Naive thymus-derived CD4-positive, alpha-beta T cell (primary cell): ENCODE data around the gene ACBD6. TPM values are rescaled to one million over a fixed set of nuclear protein-coding genes. Genes with fewer than 3 reads are reported as not detected.

Experiments used
- ATAC-seq: fragments of 150-1000 bp; cut with Tn5 transposase; 2 replicates; pipeline ENCODE4 v1.10.0; 2021; ENCODE audit warnings: mild to moderate bottlenecking, moderate library complexity
- CTCF ChIA-PET: fragments of 350-600 bp; sonication (Branson Sonifier 250); formaldehyde crosslinking; loops from one replicate; lab custom pipeline; 2021; ENCODE audit warnings: antibody characterized with exemption; lab: Charles Lee
- POLR2A ChIA-PET: fragments of 350-600 bp; sonication (Branson Sonifier 250); formaldehyde crosslinking; loops from one replicate; lab custom pipeline; 2021; ENCODE audit warnings: antibody characterized with exemption, inconsistent platforms; lab: Charles Lee
- DNase-seq, 9 donors: peaks; one replicate each; pipeline versions ENCODE4 v3.0.0 to v3.0.0-alpha.2; 2020 to 2022; ENCODE audit warnings: mixed read lengths in 1 of 9
- H3K27ac ChIP-seq: one replicate; pipeline ENCODE4 v1.7.0; 2013; ENCODE audit warnings: mild to moderate bottlenecking, low read depth, low read length, moderate library complexity
- H3K27me3 ChIP-seq, 2 donors: one replicate each; pipeline ENCODE4 v1.7.0; 2013; ENCODE audit warnings: low read length in 2 of 2, mild to moderate bottlenecking in 2 of 2, moderate library complexity in 2 of 2; ENCODE audit not compliant: control insufficient read depth in 2 of 2, insufficient read depth in 2 of 2
- H3K36me3 ChIP-seq, 3 experiments: 1 replicate in 2 of 3; 2 replicates in 1 of 3; pipeline ENCODE4 v1.7.0; 2013; ENCODE audit warnings: low read length in 3 of 3, mild to moderate bottlenecking in 3 of 3, moderate library complexity in 1 of 3; ENCODE audit not compliant: insufficient read depth in 3 of 3, control insufficient read depth in 2 of 3
- H3K4me1 ChIP-seq, 2 donors: one replicate each; pipeline ENCODE4 v1.7.0; 2013; ENCODE audit warnings: low read length in 2 of 2, mild to moderate bottlenecking in 2 of 2, moderate library complexity in 1 of 2; ENCODE audit not compliant: control insufficient read depth in 2 of 2, insufficient read depth in 2 of 2
- H3K4me3 ChIP-seq: 2 replicates; pipeline ENCODE4 v1.7.0; 2013; ENCODE audit warnings: mild to moderate bottlenecking, low read length
- H3K9me3 ChIP-seq, 3 experiments: 1 replicate in 2 of 3; 2 replicates in 1 of 3; pipeline ENCODE4 v1.7.0; 2013; ENCODE audit warnings: low read length in 3 of 3; ENCODE audit not compliant: control insufficient read depth in 2 of 3
- H3K27ac Mint-ChIP-seq, 9 donors: one replicate each; pipeline ENCODE4 v1.8.0; 2020 to 2022; ENCODE audit warnings: mixed read lengths in 9 of 9, mild to moderate bottlenecking in 8 of 9, moderate library complexity in 5 of 9, inconsistent platforms in 2 of 9
- H3K27me3 Mint-ChIP-seq, 5 donors: one replicate each; pipeline ENCODE4 v1.8.0; 2021 to 2022; ENCODE audit warnings: mixed read lengths in 5 of 5, mild to moderate bottlenecking in 1 of 5
- H3K36me3 Mint-ChIP-seq, 5 donors: one replicate each; pipeline ENCODE4 v1.8.0; 2020 to 2022; ENCODE audit warnings: mixed read lengths in 5 of 5, mild to moderate bottlenecking in 3 of 5, inconsistent platforms in 1 of 5
- H3K4me1 Mint-ChIP-seq, 7 donors: one replicate each; pipeline ENCODE4 v1.8.0; 2020 to 2022; ENCODE audit warnings: mixed read lengths in 7 of 7, mild to moderate bottlenecking in 3 of 7, inconsistent platforms in 1 of 7
- H3K4me3 Mint-ChIP-seq, 10 donors: one replicate each; pipeline ENCODE4 v1.8.0; 2020 to 2022; ENCODE audit warnings: mild to moderate bottlenecking in 10 of 10, mixed read lengths in 10 of 10, moderate library complexity in 6 of 10, inconsistent platforms in 2 of 10
- H3K9me3 Mint-ChIP-seq, 11 donors: one replicate each; pipeline ENCODE4 v1.8.0; 2020 to 2022; ENCODE audit warnings: mixed read lengths in 11 of 11, mild to moderate bottlenecking in 4 of 11, inconsistent platforms in 1 of 11, moderate library complexity in 1 of 11
- intact Hi-C, 2 donors: fragments of 100-400 bp; cut with micrococcal nuclease; formaldehyde crosslinking; loops; one replicate each; pipeline ENCODE4 v1.15.1; 2023
- polyA plus RNA-seq, 2 donors: library from polyadenylated mRNA; unstranded; fragments of 300-500 nt; fragmentation: Illumina TruSeq; gene quantifications; one replicate each; pipeline ENCODE4 v1.2.3, GENCODE V29; 2021
- total RNA-seq, 6 experiments: library from RNA in 5 of 6; stranded (reverse) in 5 of 6; gene quantifications; 1 replicate in 5 of 6; 2 replicates in 1 of 6; pipeline ENCODE4 v1.2.3 and lab custom pipeline; 2021 to 2026

ACBD6 gene
- total and polyA plus RNA-seq, 7 experiments from 2014 or later = 44.2 to 75.7 (median 47.3) TPM

- ATAC-seq (no peak), DNase-seq (no peak)
- CTCF ChIA-PET = no interaction called here
- intact Hi-C loops = no loop called here
- H3K4me3 ChIP-seq = no peak overlapping the region
- no peak overlapping the region for H3K4me3 Mint-ChIP-seq
- no peaks in the 10 kb centered on the region for H3K4me1 ChIP-seq
- H3K9me3 ChIP-seq = no peaks in the 10 kb centered on the region
- POLR2A ChIA-PET = no interaction called here
- peaks cover 0 to 19% (median 0%) of the 10 kb centered on the region in 3 experiments for H3K36me3 ChIP-seq
- H3K9me3 Mint-ChIP-seq = no peaks in the 10 kb centered on the region
- H3K36me3 Mint-ChIP-seq = peaks cover 14 to 62% (median 54%) of the 10 kb centered on the region in 5 donors
- no peak overlapping the region for H3K27ac ChIP-seq
- H3K27ac Mint-ChIP-seq = no peak overlapping the region
- H3K27me3 Mint-ChIP-seq = no peaks in the 10 kb centered on the region
- no peaks in the 10 kb centered on the region for H3K27me3 ChIP-seq
- H3K4me1 Mint-ChIP-seq = peaks cover 0 to 11% (median 7%) of the 10 kb centered on the region in 7 donors
Measured at GRCh38 chr1:180407051-180407450, 95.3 kb downstream of the ACBD6 start.

GRCh38 chr1:180402551-180402950, 99.8 kb downstream of the ACBD6 start:
- Histone ChIP-seq H3K36me3 (no peaks in the 10 kb centered on the region), H3K9me3 (no peaks in the 10 kb centered on the region), H3K27me3 (no peaks in the 10 kb centered on the region), H3K4me1 (no peaks in the 10 kb centered on the region), H3K4me3 (no peak overlapping the region), H3K27ac (no peak overlapping the region)
- DNase-seq = no peak
- Mint-ChIP-seq H3K27ac (no peak overlapping the region), H3K9me3 (peaks cover 0 to 4% (median 0%) of the 10 kb centered on the region in 11 donors), H3K27me3 (no peaks in the 10 kb centered on the region), H3K4me3 (no peak overlapping the region), H3K4me1 (peaks cover 0 to 20% (median 5%) of the 10 kb centered on the region in 7 donors), H3K36me3 (peaks cover 3 to 61% (median 38%) of the 10 kb centered on the region in 5 donors)
- ChIA-PET POLR2A (interaction anchor here (0.7 kb wide), 1 partner anchor 438 kb away, joined by 3 read pairs; no protein-coding TSS in a partner anchor), CTCF (interaction anchor here (0.6 kb wide), 1 partner anchor 1474 kb away, joined by 3 read pairs; no protein-coding TSS in a partner anchor)
- intact Hi-C loops = no loop called here
- ATAC-seq = no peak

GRCh38 chr1:180402001-180402400, 100.4 kb downstream of the ACBD6 start:
- Mint-ChIP-seq H3K4me1 (peaks cover 0 to 23% (median 5%) of the 10 kb centered on the region in 7 donors), H3K27me3 (no peaks in the 10 kb centered on the region), H3K4me3 (no peak overlapping the region), H3K36me3 (peaks cover 4 to 61% (median 38%) of the 10 kb centered on the region in 5 donors), H3K27ac (no peak overlapping the region), H3K9me3 (peaks cover 0 to 6% (median 0%) of the 10 kb centered on the region in 11 donors)
- ATAC-seq (no peak), DNase-seq (no peak)
- ChIA-PET POLR2A (interaction anchor here (0.7 kb wide), 1 partner anchor 437 kb away, joined by 3 read pairs; no protein-coding TSS in a partner anchor), CTCF (interaction anchor here (0.6 kb wide), 1 partner anchor 1474 kb away, joined by 3 read pairs; no protein-coding TSS in a partner anchor)
- no peaks in the 10 kb centered on the region for H3K27me3 ChIP-seq
- intact Hi-C loops = no loop called here
- no peaks in the 10 kb centered on the region for H3K36me3 ChIP-seq
- no peaks in the 10 kb centered on the region for H3K4me1 ChIP-seq
- no peak overlapping the region for H3K27ac ChIP-seq
- no peak overlapping the region for H3K4me3 ChIP-seq
- no peaks in the 10 kb centered on the region for H3K9me3 ChIP-seq

GRCh38 chr1:180397175-180397574, 105.2 kb downstream of the ACBD6 start:
- H3K9me3 ChIP-seq = no peaks in the 10 kb centered on the region
- POLR2A ChIA-PET = no interaction called here
- Mint-ChIP-seq H3K4me1 (peaks cover 0 to 31% (median 14%) of the 10 kb centered on the region in 7 donors), H3K36me3 (peaks cover 17 to 77% (median 60%) of the 10 kb centered on the region in 5 donors), H3K9me3 (peaks cover 4 to 44% (median 12%) of the 10 kb centered on the region in 11 donors), H3K27ac (no peak overlapping the region), H3K4me3 (no peak overlapping the region), H3K27me3 (no peaks in the 10 kb centered on the region)
- H3K4me1 ChIP-seq = no peaks in the 10 kb centered on the region
- intact Hi-C loops = no loop called here
- H3K27ac ChIP-seq = no peak overlapping the region
- H3K27me3 ChIP-seq = no peaks in the 10 kb centered on the region
- H3K36me3 ChIP-seq = peaks cover 0 to 17% (median 0%) of the 10 kb centered on the region in 3 experiments
- CTCF ChIA-PET = no interaction called here
- DNase-seq (no peak), ATAC-seq (peak; percentile 47)
- no peak overlapping the region for H3K4me3 ChIP-seq

GRCh38 chr1:180392427-180393145, 109.8 kb downstream of the ACBD6 start:
- peaks cover 0 to 17% (median 0%) of the 10 kb centered on the region in 3 experiments for H3K36me3 ChIP-seq
- H3K27ac ChIP-seq = no peak overlapping the region
- H3K4me3 ChIP-seq = no peak overlapping the region
- H3K27me3 ChIP-seq = no peaks in the 10 kb centered on the region
- DNase-seq = no peak
- Mint-ChIP-seq H3K4me1 (peaks cover 3 to 23% (median 10%) of the 10 kb centered on the region in 7 donors), H3K27ac (no peak overlapping the region), H3K4me3 (no peak overlapping the region), H3K36me3 (peaks cover 17 to 72% (median 68%) of the 10 kb centered on the region in 5 donors), H3K9me3 (peaks cover 7 to 76% (median 26%) of the 10 kb centered on the region in 11 donors), H3K27me3 (no peaks in the 10 kb centered on the region)
- peaks cover 0 to under 1% (median 0%) of the 10 kb centered on the region in 3 experiments for H3K9me3 ChIP-seq
- CTCF ChIA-PET = no interaction called here
- intact Hi-C loops = no loop called here
- no peak for ATAC-seq
- H3K4me1 ChIP-seq = no peaks in the 10 kb centered on the region
- POLR2A ChIA-PET = interaction anchor here (0.6 to 0.7 kb wide), 2 partner anchors 299 to 1364 kb away, joined by 3 read pairs; no protein-coding TSS in a partner anchor

- H3K36me3 ChIP-seq = peaks cover 0 to 17% (median 0%) of the 10 kb centered on the region in 3 experiments
- Mint-ChIP-seq H3K9me3 (peaks cover 7 to 76% (median 27%) of the 10 kb centered on the region in 11 donors), H3K4me3 (no peak overlapping the region), H3K27me3 (no peaks in the 10 kb centered on the region), H3K36me3 (peaks cover 17 to 70% (median 62%) of the 10 kb centered on the region in 5 donors), H3K4me1 (peaks cover 5 to 19% (median 10%) of the 10 kb centered on the region in 7 donors), H3K27ac (no peak overlapping the region)
- no peaks in the 10 kb centered on the region for H3K4me1 ChIP-seq
- H3K27me3 ChIP-seq = no peaks in the 10 kb centered on the region
- H3K9me3 ChIP-seq = peaks cover 0 to 6% (median 0%) of the 10 kb centered on the region in 3 experiments
- no peak overlapping the region for H3K27ac ChIP-seq
- no peak for ATAC-seq
- intact Hi-C loops = no loop called here
- CTCF ChIA-PET = no interaction called here
- H3K4me3 ChIP-seq = no peak overlapping the region
- POLR2A ChIA-PET = interaction anchor here (0.6 kb wide), 1 partner anchor 1363 kb away, joined by 3 read pairs; no protein-coding TSS in a partner anchor
- no peak for DNase-seq
Measured at GRCh38 chr1:180392020-180392419, 110.4 kb downstream of the ACBD6 start.
